Neural progenitor cell (in vitro differentiated cells): ENCODE data around the gene DUSP11.

Experiments used
- EZH2 ChIP-seq: fragments of 200-600 bp; sonication (generic); IDR thresholded peaks from 2 replicates; pipeline ENCODE4 v1.6.1; 2017; ENCODE audit warnings: antibody characterized with exemption, mild to moderate bottlenecking, moderate library complexity
- TF ChIP-seq, protein P1 (sequence below): fragments of 200-600 bp; sonication (generic); IDR thresholded peaks from 2 replicates; pipeline ENCODE4 v1.5.1; 2017; ENCODE audit warnings: antibody characterized with exemption, mild to moderate bottlenecking

GRCh38 chr2:73772819-73773218, 7.1 kb downstream of the DUSP11 start:
- TF ChIP-seq, protein P1, sequence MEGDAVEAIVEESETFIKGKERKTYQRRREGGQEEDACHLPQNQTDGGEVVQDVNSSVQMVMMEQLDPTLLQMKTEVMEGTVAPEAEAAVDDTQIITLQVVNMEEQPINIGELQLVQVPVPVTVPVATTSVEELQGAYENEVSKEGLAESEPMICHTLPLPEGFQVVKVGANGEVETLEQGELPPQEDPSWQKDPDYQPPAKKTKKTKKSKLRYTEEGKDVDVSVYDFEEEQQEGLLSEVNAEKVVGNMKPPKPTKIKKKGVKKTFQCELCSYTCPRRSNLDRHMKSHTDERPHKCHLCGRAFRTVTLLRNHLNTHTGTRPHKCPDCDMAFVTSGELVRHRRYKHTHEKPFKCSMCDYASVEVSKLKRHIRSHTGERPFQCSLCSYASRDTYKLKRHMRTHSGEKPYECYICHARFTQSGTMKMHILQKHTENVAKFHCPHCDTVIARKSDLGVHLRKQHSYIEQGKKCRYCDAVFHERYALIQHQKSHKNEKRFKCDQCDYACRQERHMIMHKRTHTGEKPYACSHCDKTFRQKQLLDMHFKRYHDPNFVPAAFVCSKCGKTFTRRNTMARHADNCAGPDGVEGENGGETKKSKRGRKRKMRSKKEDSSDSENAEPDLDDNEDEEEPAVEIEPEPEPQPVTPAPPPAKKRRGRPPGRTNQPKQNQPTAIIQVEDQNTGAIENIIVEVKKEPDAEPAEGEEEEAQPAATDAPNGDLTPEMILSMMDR: no peak
- no peak for TF ChIP-seq EZH2
